Body of pancreas (tissue), 4 donors: ENCODE results near the gene RPH3AL. TPM values are rescaled to one million over a fixed set of nuclear protein-coding genes. Genes with fewer than 3 reads are reported as not detected.
A peak's percentile ranks its signal among the peaks of the same experiment; 100 is the strongest.

Source experiments
- ATAC-seq: fragments of 150-250 bp; one replicate; pipeline ENCODE4 v1.9.1; 2016
- DNase-seq, 4 donors: peaks; one replicate each; pipeline ENCODE4 v3.0.0-alpha.2; 2019
- H3K27ac ChIP-seq, 4 donors: fragments of 200-600 bp; sonication (generic); 1 replicate in 3 of 4; 2 replicates in 1 of 4; pipeline versions ENCODE4 v1.5.1 to v1.6.1; 2016 to 2019; ENCODE audit warnings: mild to moderate bottlenecking in 1 of 4, mixed read lengths in 1 of 4, moderate library complexity in 1 of 4
- H3K27me3 ChIP-seq, 2 donors: fragments of 200-600 bp; sonication (generic); one replicate each; pipeline ENCODE4 v1.6.0; 2016; ENCODE audit warnings: mild to moderate bottlenecking in 1 of 2
- H3K36me3 ChIP-seq, 2 donors: fragments of 200-600 bp; sonication (generic); replicated peaks in 1 of 2; 2 replicates each; pipeline ENCODE4 v1.5.1; 2016; ENCODE audit warnings: low read depth in 2 of 2; ENCODE audit not compliant: insufficient read depth in 1 of 2
- H3K4me1 ChIP-seq: fragments of 200-600 bp; sonication (generic); one replicate; pipeline ENCODE4 v1.6.0; 2016
- H3K4me3 ChIP-seq, 2 donors: fragments of 200-600 bp; sonication (generic); 1 replicate in 1 of 2; 2 replicates in 1 of 2; pipeline ENCODE4 v1.5.1; 2016 to 2019
- H3K9me3 ChIP-seq, 3 donors: fragments of 200-600 bp; sonication (generic); 1 replicate in 2 of 3; 2 replicates in 1 of 3; pipeline ENCODE4 v1.5.1; 2016
- CTCF ChIP-seq, 7 experiments: fragments of 450-650 bp in 4 of 7; fragments of 200-600 bp in 3 of 7; sonication (generic) in 3 of 7; IDR thresholded peaks; one replicate each; pipeline ENCODE4 v1.5.1; 2016 to 2019; ENCODE audit warnings: antibody characterized with exemption in 7 of 7
- POLR2A ChIP-seq, 3 donors: fragments of 450-650 bp; IDR thresholded peaks; one replicate each; pipeline ENCODE4 v1.6.1; 2016; ENCODE audit warnings: antibody characterized with exemption in 3 of 3, mild to moderate bottlenecking in 2 of 3
- WGBS, 2 donors: methylation state at CpG; one replicate each; pipeline ENCODE4 v1.1.5; 2017; 5-methylcytosine and 5-hydroxymethylcytosine counted together
- intact Hi-C: fragments of 100-400 bp; cut with DNase I; formaldehyde crosslinking; loops from one replicate; pipeline ENCODE4 v1.15.1; 2023
- total RNA-seq, 2 donors: library from RNA; depleted of rRNA; stranded (reverse); fragments of >200 nt; gene quantifications; one replicate each; pipeline ENCODE4 v1.1.0, GENCODE V29; 2016

The RPH3AL gene
- total RNA-seq, result 10 to 100 TPM; 77.1 to 89.5 TPM

GRCh38 chr17:352421-353212 lies at the start of gene RPH3AL:
Gene RPH3AL (minus strand): TSS chr17:352807. CDS start chr17:327543, 25,264 bp downstream.
- Histone ChIP-seq H3K27ac (peak within 1 kb of the TSS; percentile 93 to 99 (median 98)), H3K4me3 (peak within 1 kb of the TSS in 1 of 2 donors; percentile 6), H3K4me1 (peaks cover 80% of the 10 kb centered on the region), H3K27me3 (no peaks in the 10 kb centered on the region), H3K36me3 (no peaks in the 10 kb centered on the region), H3K9me3 (no peaks in the 10 kb centered on the region)
- peak in 2 of 7 experiments; percentile 1 to 7 for TF ChIP-seq CTCF (IDR thresholded peaks at IDR 0.05)
- peak; percentile 32 to 77 (median 75) for TF ChIP-seq POLR2A (IDR thresholded peaks at IDR 0.05)
- peak; percentile 89 to 95 (median 94) for DNase-seq
- intact Hi-C loops, result no loop called here
- WGBS, 2 donors, result 1 to 6% methylated on average over 8 to 22 of the region's 22 CpGs
- peak; percentile 81 for ATAC-seq

- TF ChIP-seq CTCF (IDR thresholded peaks at IDR 0.05) (no peak), POLR2A (IDR thresholded peaks at IDR 0.05) (no peak)
- Histone ChIP-seq H3K4me3 (no peak overlapping the region), H3K27me3 (no peaks in the 10 kb centered on the region), H3K27ac (no peak overlapping the region), H3K9me3 (no peaks in the 10 kb centered on the region), H3K4me1 (no peaks in the 10 kb centered on the region), H3K36me3 (no peaks in the 10 kb centered on the region)
- ATAC-seq, result no peak
- DNase-seq, result no peak
- 45 to 49% methylated on average over 10 of the region's 10 CpGs for WGBS, 2 donors
- intact Hi-C loops, result no loop called here
These were observed 47.6 kb upstream of the RPH3AL start for GRCh38 chr17:400257-400656.

- WGBS, 2 donors, result 81 to 90% methylated on average over 6 of the region's 6 CpGs
- intact Hi-C loops, result no loop called here
- no peak for TF ChIP-seq CTCF (IDR thresholded peaks at IDR 0.05)
- no peak for TF ChIP-seq POLR2A (IDR thresholded peaks at IDR 0.05)
- Histone ChIP-seq H3K9me3 (no peaks in the 10 kb centered on the region), H3K36me3 (no peaks in the 10 kb centered on the region), H3K27me3 (no peaks in the 10 kb centered on the region), H3K4me3 (no peak overlapping the region), H3K27ac (no peak overlapping the region), H3K4me1 (peaks cover 6% of the 10 kb centered on the region)
- DNase-seq, result no peak
- no peak for ATAC-seq
These were observed 44.2 kb upstream of the RPH3AL start for GRCh38 chr17:396788-397187.

GRCh38 chr17:395974-396373 lies 43.4 kb upstream of the RPH3AL start:
- Histone ChIP-seq H3K4me1 (peaks cover 6% of the 10 kb centered on the region), H3K36me3 (no peaks in the 10 kb centered on the region), H3K4me3 (no peak overlapping the region), H3K27ac (no peak overlapping the region), H3K9me3 (no peaks in the 10 kb centered on the region), H3K27me3 (no peaks in the 10 kb centered on the region)
- intact Hi-C loops, result no loop called here
- 85 to 86% methylated on average over 2 of the region's 2 CpGs for WGBS, 2 donors
- TF ChIP-seq CTCF (IDR thresholded peaks at IDR 0.05), result no peak
- ATAC-seq, result no peak
- no peak for DNase-seq

GRCh38 chr17:395179-395578 lies 42.6 kb upstream of the RPH3AL start:
- Histone ChIP-seq H3K9me3 (no peaks in the 10 kb centered on the region), H3K36me3 (no peaks in the 10 kb centered on the region), H3K27me3 (no peaks in the 10 kb centered on the region), H3K27ac (no peak overlapping the region), H3K4me1 (peaks cover 6% of the 10 kb centered on the region), H3K4me3 (no peak overlapping the region)
- WGBS, 2 donors, result 87 to 95% methylated on average over 9 of the region's 9 CpGs
- DNase-seq (no peak), ATAC-seq (no peak)
- intact Hi-C loops, result no loop called here
- no peak for TF ChIP-seq CTCF (IDR thresholded peaks at IDR 0.05)
- no peak for TF ChIP-seq POLR2A (IDR thresholded peaks at IDR 0.05)
